H9 (cell line): ENCODE data around the gene NFX1. TPM values are rescaled to one million over a fixed set of nuclear protein-coding genes. Genes with fewer than 3 reads are reported as not detected.
"Not testable (repeated sequence)": the region's sequence is repeated elsewhere in the genome, so short reads cannot be mapped to it uniquely, and the experiment has no call there.

ENCODE experiments used
- DNase-seq: peaks from one replicate; pipeline ENCODE4 v3.0.0-alpha.2; 2017
- H2AFZ ChIP-seq: one replicate; pipeline ENCODE4 v1.6.1; 2013; ENCODE audit warnings: mild to moderate bottlenecking, low read length, control low read depth, moderate library complexity
- H2AK5ac ChIP-seq: 2 replicates; pipeline ENCODE4 v1.6.1; 2013; ENCODE audit warnings: low read length, control low read depth, mixed read lengths; ENCODE audit not compliant: insufficient read length
- H2BK120ac ChIP-seq: one replicate; pipeline ENCODE4 v1.6.1; 2013; ENCODE audit warnings: low read depth, mild to moderate bottlenecking, low read length, control low read depth, inconsistent platforms; ENCODE audit not compliant: poor library complexity, severe bottlenecking
- H2BK12ac ChIP-seq: 2 replicates; pipeline ENCODE4 v1.6.1; 2013; ENCODE audit warnings: low read length, control low read depth, mixed read lengths, low read depth; ENCODE audit not compliant: insufficient read length
- H2BK15ac ChIP-seq: 2 replicates; pipeline ENCODE4 v1.6.1; 2013; ENCODE audit warnings: low read depth, low read length, control low read depth
- H2BK20ac ChIP-seq: one replicate; pipeline ENCODE4 v1.6.1; 2013; ENCODE audit warnings: low read depth, mild to moderate bottlenecking, low read length, control low read depth, inconsistent platforms; ENCODE audit not compliant: poor library complexity, severe bottlenecking
- H2BK5ac ChIP-seq: 2 replicates; pipeline ENCODE4 v1.6.1; 2013; ENCODE audit warnings: low read length, control low read depth, mixed read lengths; ENCODE audit not compliant: insufficient read length
- H3K14ac ChIP-seq: 2 replicates; pipeline ENCODE4 v1.6.1; 2013; ENCODE audit warnings: low read length, control low read depth; ENCODE audit not compliant: insufficient read depth
- H3K18ac ChIP-seq: 2 replicates; pipeline ENCODE4 v1.6.1; 2013; ENCODE audit warnings: low read depth, mild to moderate bottlenecking, mixed read lengths, low read length, control low read depth; ENCODE audit not compliant: insufficient read length
- H3K23ac ChIP-seq: 2 replicates; pipeline ENCODE4 v1.6.1; 2013; ENCODE audit warnings: low read length, control low read depth, mixed read lengths, low read depth; ENCODE audit not compliant: insufficient read length
- H3K23me2 ChIP-seq: 2 replicates; pipeline ENCODE4 v1.6.1; 2013; ENCODE audit warnings: low read depth, mild to moderate bottlenecking, mixed read lengths, low read length, control low read depth; ENCODE audit not compliant: insufficient read length, poor library complexity, severe bottlenecking
- H3K27ac ChIP-seq: 2 replicates; pipeline ENCODE4 v1.5.1; 2013; ENCODE audit warnings: low read length, control low read depth, mixed read lengths, low read depth; ENCODE audit not compliant: insufficient read length
- H3K27me3 ChIP-seq: 2 replicates; pipeline ENCODE4 v1.6.1; 2013; ENCODE audit warnings: low read length, control low read depth, inconsistent platforms; ENCODE audit not compliant: insufficient read depth
- H3K4ac ChIP-seq: 2 replicates; pipeline ENCODE4 v1.6.1; 2013; ENCODE audit warnings: low read depth, mild to moderate bottlenecking, control low read depth, inconsistent platforms, low read length, moderate library complexity
- H3K4me1 ChIP-seq: 2 replicates; pipeline ENCODE4 v1.6.1; 2013; ENCODE audit warnings: low read length, control low read depth, inconsistent platforms; ENCODE audit not compliant: insufficient read depth
- H3K4me2 ChIP-seq: 2 replicates; pipeline ENCODE4 v1.6.1; 2013; ENCODE audit warnings: low read length, control low read depth, mixed read lengths; ENCODE audit not compliant: insufficient read length, insufficient read depth
- H3K56ac ChIP-seq: 2 replicates; pipeline ENCODE4 v1.6.1; 2013; ENCODE audit warnings: low read depth, mild to moderate bottlenecking, mixed read lengths, low read length, control low read depth; ENCODE audit not compliant: insufficient read length
- H3K79me1 ChIP-seq: 2 replicates; pipeline ENCODE4 v1.6.1; 2013; ENCODE audit warnings: low read depth, mild to moderate bottlenecking, moderate library complexity, low read length, control low read depth, inconsistent platforms; ENCODE audit not compliant: insufficient read depth, poor library complexity, severe bottlenecking
- H3K79me2 ChIP-seq: 2 replicates; pipeline ENCODE4 v1.6.1; 2013; ENCODE audit warnings: low read length, control low read depth, inconsistent platforms; ENCODE audit not compliant: insufficient read depth
- H3K9ac ChIP-seq: 2 replicates; pipeline ENCODE4 v1.6.1; 2013; ENCODE audit warnings: low read length, control low read depth, mixed read lengths; ENCODE audit not compliant: insufficient read length; ENCODE audit errors: extremely low read depth
- H3K9me3 ChIP-seq: one replicate; pipeline ENCODE4 v1.6.1; 2013; ENCODE audit warnings: low read depth, low read length, inconsistent platforms; ENCODE audit not compliant: control insufficient read depth
- H3T11ph ChIP-seq: one replicate; pipeline ENCODE4 v1.6.1; 2013; ENCODE audit warnings: mild to moderate bottlenecking, low read length, control low read depth, inconsistent platforms
- H4K20me1 ChIP-seq: one replicate; pipeline ENCODE4 v1.6.1; 2013; ENCODE audit not compliant: control insufficient read depth, insufficient read length, insufficient read depth
- H4K5ac ChIP-seq: 2 replicates; pipeline ENCODE4 v1.6.1; 2013; ENCODE audit warnings: low read depth, mild to moderate bottlenecking, mixed read lengths, low read length, control low read depth; ENCODE audit not compliant: insufficient read length
- H4K8ac ChIP-seq: replicated peaks from 2 replicates; pipeline ENCODE4 v1.6.1; 2013; ENCODE audit warnings: low read length, control low read depth, mixed read lengths, low read depth; ENCODE audit not compliant: insufficient read length
- H4K91ac ChIP-seq: 2 replicates; pipeline ENCODE4 v1.6.1; 2013; ENCODE audit warnings: low read depth, mild to moderate bottlenecking, moderate library complexity, mixed read lengths, low read length, control low read depth; ENCODE audit not compliant: insufficient read length
- H3K27ac Mint-ChIP-seq, 3 experiments: 2 replicates in 2 of 3; 3 replicates in 1 of 3; pipeline ENCODE4 v1.8.0; 2020 to 2021; ENCODE audit warnings: mixed read lengths in 3 of 3, mild to moderate bottlenecking in 1 of 3, moderate library complexity in 1 of 3
- H3K27me3 Mint-ChIP-seq: 2 replicates; pipeline ENCODE4 v1.8.0; 2021; ENCODE audit warnings: low read depth, mild to moderate bottlenecking, moderate library complexity, mixed read lengths
- H3K36me3 Mint-ChIP-seq, 3 experiments: 2 replicates in 2 of 3; 3 replicates in 1 of 3; pipeline ENCODE4 v1.8.0; 2020 to 2021; ENCODE audit warnings: low read depth in 3 of 3, mixed read lengths in 3 of 3; ENCODE audit not compliant: insufficient read depth in 1 of 3
- H3K4me1 Mint-ChIP-seq, 2 experiments: 2 replicates each; pipeline ENCODE4 v1.8.0; 2020; ENCODE audit warnings: mixed read lengths in 2 of 2
- H3K4me3 Mint-ChIP-seq, 2 experiments: 2 replicates in 1 of 2; 3 replicates in 1 of 2; pipeline ENCODE4 v1.8.0; 2020 to 2021; ENCODE audit warnings: mild to moderate bottlenecking in 2 of 2, mixed read lengths in 2 of 2, moderate library complexity in 1 of 2
- H3K9me3 Mint-ChIP-seq, 2 experiments: 2 replicates in 1 of 2; 3 replicates in 1 of 2; pipeline ENCODE4 v1.8.0; 2020; ENCODE audit warnings: mild to moderate bottlenecking in 2 of 2, mixed read lengths in 2 of 2, moderate library complexity in 1 of 2
- WGBS: extraction: QIAGEN DNeasy Blood & Tissue Kit; methylation state at CpG from one replicate; pipeline ENCODE4 v1.1.7; 2013; ENCODE audit warnings: missing lambda C conversion rate, low lambda C conversion rate, mixed read lengths; ENCODE audit not compliant: insufficient read length; ENCODE audit errors: extremely low coverage; 5-methylcytosine and 5-hydroxymethylcytosine counted together
- total RNA-seq: library from RNA; stranded (reverse); gene quantifications from 2 replicates; pipeline ENCODE4 v1.2.1, GENCODE V29; 2021

Gene NFX1
- total RNA-seq, 1 experiment from 2014 or later: 35.1 TPM

- no CpG with 5 or more reads among the region's 15 CpGs for WGBS
- H3T11ph ChIP-seq, H3K27me3 Mint-ChIP-seq, H2AK5ac ChIP-seq, H2AFZ ChIP-seq, H2BK15ac ChIP-seq, H3K4ac ChIP-seq, H3K23me2 ChIP-seq, H3K79me1 ChIP-seq, H3K9ac ChIP-seq, H4K8ac ChIP-seq, H2BK12ac ChIP-seq, H2BK5ac ChIP-seq, H3K9me3 Mint-ChIP-seq, H4K5ac ChIP-seq, H3K56ac ChIP-seq, H4K20me1 ChIP-seq, H3K4me1 ChIP-seq, H3K79me2 ChIP-seq, H3K4me3 Mint-ChIP-seq, H3K18ac ChIP-seq, H3K9me3 ChIP-seq, DNase-seq, H2BK120ac ChIP-seq, H4K91ac ChIP-seq, H3K27me3 ChIP-seq, H3K23ac ChIP-seq, H2BK20ac ChIP-seq, H3K36me3 Mint-ChIP-seq, H3K4me2 ChIP-seq, H3K27ac ChIP-seq: not testable (repeated sequence)
- 0 out of 2 replicates have a peak overlapping the region, but pooled peaks have one; percentile 47 for H3K14ac ChIP-seq
- Mint-ChIP-seq H3K27ac (peak overlapping the region in 1 of 3 experiments; percentile 14; a peak in 1 of 7 replicates), H3K4me1 (peaks cover 4 to 15% of the 10 kb centered on the region in 2 experiments; a peak in 3 of 4 replicates)
Measured at GRCh38 chr9:33395159-33395879, 105.0 kb downstream of the NFX1 start.

DNA sequence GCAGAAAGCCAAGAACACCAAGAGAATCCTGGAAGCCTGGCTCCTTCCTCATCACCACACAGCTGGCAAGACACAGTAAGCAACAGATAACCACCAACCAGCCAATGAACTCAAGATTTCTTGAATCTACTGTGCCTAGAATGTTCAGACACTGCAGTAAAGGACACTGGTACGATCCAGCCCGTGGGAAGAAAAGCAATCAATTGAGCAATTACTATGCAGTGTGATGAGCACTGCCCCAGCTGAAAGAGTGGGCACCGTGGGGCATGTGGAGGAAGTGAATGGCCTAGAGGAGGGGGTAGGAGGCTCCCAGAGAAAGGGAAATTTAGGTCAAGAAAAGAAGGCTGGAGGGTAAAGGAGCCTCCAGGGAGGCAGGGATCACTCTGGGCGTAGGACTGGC is 107.5 kb downstream of the NFX1 start:
- H3K9me3 Mint-ChIP-seq, H2AFZ ChIP-seq, H3K4ac ChIP-seq, DNase-seq, H3K56ac ChIP-seq, H2BK15ac ChIP-seq, H3K27ac ChIP-seq, H3K4me3 Mint-ChIP-seq, H3K9ac ChIP-seq, H3K23me2 ChIP-seq, H4K5ac ChIP-seq, H3K4me2 ChIP-seq, H3K79me1 ChIP-seq, H3K14ac ChIP-seq, H4K91ac ChIP-seq, H3K4me1 Mint-ChIP-seq, H3K36me3 Mint-ChIP-seq, H2BK120ac ChIP-seq, H2BK20ac ChIP-seq, H3K9me3 ChIP-seq, H2AK5ac ChIP-seq, H4K8ac ChIP-seq, H2BK12ac ChIP-seq, H2BK5ac ChIP-seq, H3T11ph ChIP-seq, H3K4me1 ChIP-seq, H4K20me1 ChIP-seq, H3K18ac ChIP-seq, H3K27me3 ChIP-seq, H3K23ac ChIP-seq, H3K27ac Mint-ChIP-seq, H3K79me2 ChIP-seq: not testable (repeated sequence)
- peaks cover 15% of the 10 kb centered on the region for H3K27me3 Mint-ChIP-seq
- no CpG with 5 or more reads among the region's 4 CpGs for WGBS
